Uterus (tissue), 4 donors: ENCODE measurements around the gene OR11H6. TPM values are rescaled to one million over a fixed set of nuclear protein-coding genes. Genes with fewer than 3 reads are reported as not detected.
"Not testable (repeated sequence)": the region's sequence is repeated elsewhere in the genome, so short reads cannot be mapped to it uniquely, and the experiment has no call there.

ENCODE experiments used
- DNase-seq, 2 donors: peaks; one replicate each; pipeline ENCODE4 v3.0.0-alpha.2; 2019 to 2020
- H3K27ac ChIP-seq, 2 donors: fragments of 200-600 bp; sonication (generic); 1 replicate in 1 of 2; 2 replicates in 1 of 2; pipeline ENCODE4 v1.5.1; 2016 to 2018
- H3K27me3 ChIP-seq, 2 donors: fragments of 200-600 bp; sonication (generic); one replicate each; pipeline ENCODE4 v1.5.1; 2018 to 2019; ENCODE audit warnings: control low read depth in 1 of 2
- H3K36me3 ChIP-seq, 2 donors: fragments of 200-600 bp; sonication (generic); one replicate each; pipeline ENCODE4 v1.5.1; 2019; ENCODE audit warnings: control low read depth in 1 of 2
- H3K4me1 ChIP-seq, 2 donors: fragments of 200-600 bp; sonication (generic); one replicate each; pipeline ENCODE4 v1.5.1; 2018 to 2019; ENCODE audit warnings: control low read depth in 1 of 2
- H3K4me3 ChIP-seq, 2 donors: fragments of 200-600 bp; sonication (generic); 1 replicate in 1 of 2; 2 replicates in 1 of 2; pipeline ENCODE4 v1.5.1; 2018 to 2019; ENCODE audit warnings: mild to moderate bottlenecking in 1 of 2
- H3K9me3 ChIP-seq, 2 donors: fragments of 200-600 bp; sonication (generic); one replicate each; pipeline ENCODE4 v1.5.1; 2019; ENCODE audit warnings: control low read depth in 1 of 2
- POLR2A ChIP-seq, 2 donors: fragments of 450-650 bp; IDR thresholded peaks; one replicate each; pipeline ENCODE4 v1.6.1; 2016; ENCODE audit warnings: antibody characterized with exemption in 2 of 2, mild to moderate bottlenecking in 1 of 2, moderate library complexity in 1 of 2
- intact Hi-C: fragments of 100-400 bp; cut with DNase I; formaldehyde crosslinking; loops from one replicate; pipeline ENCODE4 v1.15.1; 2023; ENCODE audit warnings: low total_unique reads
- total RNA-seq, 4 donors: library from RNA; depleted of rRNA in 3 of 4; stranded (reverse); fragments of >200 nt in 3 of 4; gene quantifications; one replicate each; pipeline versions ENCODE4 v1.1.0 to v1.2.4, GENCODE V29; 2014 to 2023
- TF ChIP-seq, protein P1 (sequence below), 4 experiments: fragments of 200-600 bp in 2 of 4; fragments of 450-650 bp in 2 of 4; sonication (generic) in 2 of 4; IDR thresholded peaks; one replicate each; pipeline ENCODE4 v1.5.1; 2016 to 2019; ENCODE audit warnings: antibody characterized with exemption in 4 of 4, mild to moderate bottlenecking in 2 of 4, moderate library complexity in 1 of 4
- donor health status: DM: yes; HTN: yes; CAD: no.

Gene OR11H6
- total RNA-seq, 4 donors from 2014 or later: not detected

DNA sequence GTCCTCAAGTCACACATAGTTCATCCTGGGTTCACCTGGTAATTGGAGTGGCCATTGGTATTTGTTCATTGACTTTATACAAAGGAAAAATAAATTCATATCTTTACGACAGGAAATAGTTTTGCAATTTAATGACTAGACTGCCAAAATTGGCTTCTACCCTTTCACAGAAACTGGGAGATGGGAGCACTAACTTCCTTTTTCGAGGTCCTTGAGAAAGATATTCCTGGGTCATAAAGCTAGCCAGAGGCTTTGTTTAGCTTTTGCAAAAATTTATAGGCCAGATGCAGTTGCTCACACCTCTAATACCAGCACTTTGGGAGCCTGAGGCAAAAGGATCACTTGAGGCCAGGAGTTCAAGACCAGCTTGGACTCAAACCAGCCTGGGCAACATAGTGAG, 43.0 kb upstream of the OR11H6 start:
- no peak for TF ChIP-seq POLR2A (IDR thresholded peaks at IDR 0.05)
- TF ChIP-seq, protein P1, sequence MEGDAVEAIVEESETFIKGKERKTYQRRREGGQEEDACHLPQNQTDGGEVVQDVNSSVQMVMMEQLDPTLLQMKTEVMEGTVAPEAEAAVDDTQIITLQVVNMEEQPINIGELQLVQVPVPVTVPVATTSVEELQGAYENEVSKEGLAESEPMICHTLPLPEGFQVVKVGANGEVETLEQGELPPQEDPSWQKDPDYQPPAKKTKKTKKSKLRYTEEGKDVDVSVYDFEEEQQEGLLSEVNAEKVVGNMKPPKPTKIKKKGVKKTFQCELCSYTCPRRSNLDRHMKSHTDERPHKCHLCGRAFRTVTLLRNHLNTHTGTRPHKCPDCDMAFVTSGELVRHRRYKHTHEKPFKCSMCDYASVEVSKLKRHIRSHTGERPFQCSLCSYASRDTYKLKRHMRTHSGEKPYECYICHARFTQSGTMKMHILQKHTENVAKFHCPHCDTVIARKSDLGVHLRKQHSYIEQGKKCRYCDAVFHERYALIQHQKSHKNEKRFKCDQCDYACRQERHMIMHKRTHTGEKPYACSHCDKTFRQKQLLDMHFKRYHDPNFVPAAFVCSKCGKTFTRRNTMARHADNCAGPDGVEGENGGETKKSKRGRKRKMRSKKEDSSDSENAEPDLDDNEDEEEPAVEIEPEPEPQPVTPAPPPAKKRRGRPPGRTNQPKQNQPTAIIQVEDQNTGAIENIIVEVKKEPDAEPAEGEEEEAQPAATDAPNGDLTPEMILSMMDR (IDR thresholded peaks at IDR 0.05): no peak
- Histone ChIP-seq H3K4me3 (no peak overlapping the region), H3K4me1 (no peaks in the 10 kb centered on the region), H3K27ac (no peak overlapping the region), H3K36me3 (no peaks in the 10 kb centered on the region), H3K27me3 (no peaks in the 10 kb centered on the region), H3K9me3 (no peaks in the 10 kb centered on the region)
- no peak for DNase-seq
- intact Hi-C loops: no loop called here

DNA sequence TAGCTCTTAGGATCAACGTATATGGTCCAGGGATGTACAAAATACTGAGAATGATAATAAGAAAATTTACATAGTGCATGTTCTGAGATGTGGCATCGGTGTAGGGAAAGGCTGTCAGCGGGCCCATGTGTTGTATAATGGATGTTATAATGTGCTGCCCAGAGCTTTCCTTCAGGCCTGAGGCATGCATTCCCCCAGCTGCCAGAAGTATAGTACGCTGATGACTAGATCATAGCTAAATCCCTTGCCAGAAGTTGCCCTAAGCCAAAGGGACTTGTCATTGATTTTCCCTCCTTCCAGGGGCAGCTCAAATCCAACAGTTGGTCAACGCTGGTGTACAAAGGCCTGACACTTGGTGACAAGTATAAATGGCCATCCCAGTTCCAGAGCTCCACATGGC, 39.3 kb upstream of the OR11H6 start:
- intact Hi-C loops: no loop called here

DNA sequence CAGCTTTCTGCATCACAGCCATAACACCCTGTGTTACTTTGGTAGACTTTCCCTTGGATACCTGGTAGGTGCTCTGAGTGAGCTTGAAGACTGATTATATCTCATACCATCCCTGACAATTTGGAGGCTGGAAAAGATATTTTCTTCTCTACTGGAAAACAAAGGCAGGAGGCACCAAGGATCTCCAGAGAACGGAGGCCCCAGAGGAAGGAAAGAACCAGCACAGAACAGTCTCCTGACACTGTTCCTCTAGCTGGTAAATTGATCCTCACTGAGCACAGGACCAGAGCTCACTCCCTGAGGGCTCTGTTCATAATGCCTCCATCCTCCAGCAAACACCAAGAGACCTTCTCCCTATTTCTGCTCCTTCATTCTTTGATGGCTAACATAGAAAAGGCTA, 32.9 kb upstream of the OR11H6 start, which contains the start of gene OR11G2:
TSS of gene OR11G2 (plus strand) at position 301 of the 400 bp plus-strand sequence. CDS start 6,542 bp downstream, outside the sequence.
- TF ChIP-seq POLR2A (IDR thresholded peaks at IDR 0.05): no peak
- TF ChIP-seq, protein P1 (IDR thresholded peaks at IDR 0.05): no peak
- Histone ChIP-seq H3K36me3 (no peaks in the 10 kb centered on the region), H3K27me3 (no peaks in the 10 kb centered on the region), H3K9me3 (no peaks in the 10 kb centered on the region), H3K27ac (no peak within 1 kb of the TSS), H3K4me1 (no peaks in the 10 kb centered on the region), H3K4me3 (no peak within 1 kb of the TSS)
- no peak for DNase-seq
- intact Hi-C loops: no loop called here

More for the DNA sequence above, 39.3 kb upstream of the OR11H6 start:
- H3K27ac ChIP-seq: no peak overlapping the region
- H3K27me3 ChIP-seq: no peaks in the 10 kb centered on the region
- no peak overlapping the region for H3K4me3 ChIP-seq
- H3K9me3 ChIP-seq: no peaks in the 10 kb centered on the region
- DNase-seq: no peak
- TF ChIP-seq, protein P1 (IDR thresholded peaks at IDR 0.05): no peak
- TF ChIP-seq POLR2A (IDR thresholded peaks at IDR 0.05): no peak
- no peaks in the 10 kb centered on the region for H3K36me3 ChIP-seq
- H3K4me1 ChIP-seq: no peaks in the 10 kb centered on the region

DNA sequence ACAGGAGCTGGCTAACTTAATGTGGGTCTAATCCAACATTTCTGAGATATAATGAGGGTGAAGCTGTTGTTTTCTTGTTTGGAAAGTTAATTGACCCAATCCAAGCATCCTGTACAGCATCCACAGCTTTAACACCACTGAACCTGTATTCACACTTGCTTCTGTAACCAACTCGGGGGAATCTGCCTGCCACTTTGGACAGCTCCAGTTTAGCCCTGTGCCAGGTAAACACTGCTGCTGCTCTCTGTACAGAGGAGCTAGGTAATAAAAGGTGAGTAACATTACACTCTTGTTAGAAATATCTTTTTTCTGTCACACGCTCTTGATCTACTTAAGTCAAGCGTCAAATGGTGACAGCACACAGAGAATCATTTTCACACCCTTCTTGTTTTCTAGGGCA, 32.1 kb upstream of the OR11H6 start:
- H3K4me1 ChIP-seq: no peaks in the 10 kb centered on the region
- no peak overlapping the region for H3K27ac ChIP-seq
- TF ChIP-seq, protein P1 (IDR thresholded peaks at IDR 0.05): no peak
- no peak for TF ChIP-seq POLR2A (IDR thresholded peaks at IDR 0.05)
- H3K27me3 ChIP-seq: no peaks in the 10 kb centered on the region
- intact Hi-C loops: no loop called here
- DNase-seq: no peak
- no peak overlapping the region for H3K4me3 ChIP-seq
- H3K36me3 ChIP-seq: no peaks in the 10 kb centered on the region
- H3K9me3 ChIP-seq: no peaks in the 10 kb centered on the region

DNA sequence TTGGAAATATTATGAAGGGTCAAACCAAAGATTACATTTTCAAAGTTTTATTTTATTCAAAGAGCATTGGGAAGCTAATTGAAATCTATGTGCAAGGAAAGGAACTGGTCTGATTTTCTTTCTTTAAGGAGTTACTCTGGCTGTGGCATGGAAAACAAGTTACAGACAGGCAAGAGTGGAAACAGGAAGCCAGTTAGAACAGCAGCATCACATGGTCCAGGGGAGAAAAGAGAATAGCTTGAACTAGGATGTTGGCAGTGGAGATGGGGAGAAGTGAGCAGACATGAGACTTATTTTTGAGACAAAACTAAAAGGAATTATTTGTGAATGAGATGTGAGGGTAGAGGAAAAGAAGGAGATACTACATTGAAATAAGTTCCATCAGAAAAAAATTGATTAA, 29.4 kb upstream of the OR11H6 start:
- Histone ChIP-seq H3K36me3 (no peaks in the 10 kb centered on the region), H3K4me3 (no peak overlapping the region), H3K4me1 (no peaks in the 10 kb centered on the region), H3K9me3 (no peaks in the 10 kb centered on the region), H3K27me3 (no peaks in the 10 kb centered on the region), H3K27ac (no peak overlapping the region)
- no peak for DNase-seq
- TF ChIP-seq, protein P1 (IDR thresholded peaks at IDR 0.05): no peak
- no peak for TF ChIP-seq POLR2A (IDR thresholded peaks at IDR 0.05)
- intact Hi-C loops: no loop called here

DNA sequence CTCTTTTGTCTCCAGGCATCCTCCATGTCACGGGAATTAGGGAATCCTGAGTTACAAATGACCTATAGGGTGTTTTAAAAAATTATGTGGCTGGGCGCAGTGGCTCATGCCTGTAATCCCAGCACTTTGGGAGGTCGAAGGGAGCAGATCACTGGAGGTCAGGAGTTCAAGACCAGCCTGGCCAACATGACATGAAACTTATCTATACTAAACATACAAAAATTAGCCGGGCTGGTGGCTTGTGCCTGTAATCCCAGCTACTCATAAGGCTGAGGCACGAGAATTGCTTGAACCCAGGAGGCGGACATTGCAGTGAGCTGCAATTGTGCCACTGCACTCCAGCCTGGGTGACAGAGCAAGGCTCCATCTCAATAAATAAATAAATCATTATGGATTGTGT, 28.3 kb upstream of the OR11H6 start:
- intact Hi-C loops, H3K9me3 ChIP-seq, H3K27me3 ChIP-seq, H3K36me3 ChIP-seq, H3K4me1 ChIP-seq, DNase-seq, H3K27ac ChIP-seq, H3K4me3 ChIP-seq: not testable (repeated sequence)
